BJ (cell line): ENCODE data around the gene TNPO3. TPM values are rescaled to one million over a fixed set of nuclear protein-coding genes. Genes with fewer than 3 reads are reported as not detected.
"Not testable (repeated sequence)": the region's sequence is repeated elsewhere in the genome, so short reads cannot be mapped to it uniquely, and the experiment has no call there.

Source experiments
- CTCF ChIA-PET: fragments of 350-600 bp; formaldehyde crosslinking; extraction: SDS; loops from one replicate; lab custom pipeline; 2021; ENCODE audit warnings: antibody characterized with exemption, inconsistent platforms; lab: Yijun Ruan, JAX
- POLR2A ChIA-PET: fragments of 300-600 bp; sonication (Branson Sonifier 250); formaldehyde crosslinking; extraction: SDS; loops from one replicate; lab custom pipeline; 2021; ENCODE audit warnings: antibody characterized with exemption; lab: Charles Lee
- DNase-seq: peaks from one replicate; pipeline ENCODE4 v3.0.0-alpha.2; 2011; ENCODE audit warnings: low read depth
- H3K27me3 ChIP-seq: 2 replicates; pipeline ENCODE4 v1.6.0; 2011; ENCODE audit warnings: low read length; ENCODE audit not compliant: control insufficient read depth, insufficient read depth
- H3K36me3 ChIP-seq: 2 replicates; pipeline ENCODE4 v1.5.1; 2011; ENCODE audit warnings: low read length; ENCODE audit not compliant: control insufficient read depth, insufficient read depth
- H3K4me3 ChIP-seq: 2 replicates; pipeline ENCODE4 v1.5.1; 2011; ENCODE audit warnings: low read depth, mild to moderate bottlenecking, control low read depth, low read length
- CTCF ChIP-seq: IDR thresholded peaks from 2 replicates; pipeline ENCODE4 v1.5.1; 2011; ENCODE audit warnings: low read depth, mild to moderate bottlenecking, control low read depth, inconsistent platforms, low read length, moderate library complexity; ENCODE audit not compliant: insufficient read depth
- polyA plus RNA-seq: library from polyadenylated mRNA; depleted of rRNA; stranded (reverse); fragments of >200 nt; gene quantifications from 2 replicates; pipeline ENCODE4 v1.2.3, GENCODE V29; 2011

Gene TNPO3
- polyA plus RNA-seq, 1 experiment: 36.2 TPM

- H3K4me3 ChIP-seq: no peak overlapping the region
- no peaks in the 10 kb centered on the region for H3K27me3 ChIP-seq
- H3K36me3 ChIP-seq: 0 out of 2 replicates have a peak, but pooled peaks cover 2% of the 10 kb centered on the region
- CTCF ChIA-PET: interaction anchor here (0.6 to 1.0 kb wide), 2 partner anchors 15 to 629 kb away, joined by 3 read pairs; no protein-coding TSS in a partner anchor
- POLR2A ChIA-PET: no interaction called here
- TF ChIP-seq CTCF: no peak
- no peak for DNase-seq
These were observed 47.3 kb downstream of the TNPO3 start for GRCh38 chr7:129007572-129007971.

GRCh38 chr7:129006636-129007414, 48.1 kb downstream of the TNPO3 start:
- no peak overlapping the region for H3K4me3 ChIP-seq
- no peaks in the 10 kb centered on the region for H3K27me3 ChIP-seq
- DNase-seq: no peak
- TF ChIP-seq CTCF: no peak
- H3K36me3 ChIP-seq: 0 out of 2 replicates have a peak, but pooled peaks cover 2% of the 10 kb centered on the region
- ChIA-PET CTCF (interaction anchor here (0.6 to 1.1 kb wide), 3 partner anchors 11 to 628 kb away, joined by 3 read pairs; no protein-coding TSS in a partner anchor), POLR2A (no interaction called here)

- Histone ChIP-seq H3K4me3 (no peak overlapping the region), H3K27me3 (no peaks in the 10 kb centered on the region), H3K36me3 (0 out of 2 replicates have a peak, but pooled peaks cover 2% of the 10 kb centered on the region)
- ChIA-PET POLR2A (no interaction called here), CTCF (no interaction called here)
- no peak for TF ChIP-seq CTCF
- no peak for DNase-seq
These were observed 49.7 kb downstream of the TNPO3 start for GRCh38 chr7:129005186-129005585.

GRCh38 chr7:128997181-128997580, 57.7 kb downstream of the TNPO3 start:
- no peak for TF ChIP-seq CTCF
- no peak overlapping the region for H3K4me3 ChIP-seq
- no peaks in the 10 kb centered on the region for H3K27me3 ChIP-seq
- CTCF ChIA-PET: interaction anchor here (1.7 kb wide), 1 partner anchor 94 kb away, joined by 4 read pairs; no protein-coding TSS in a partner anchor
- POLR2A ChIA-PET: interaction anchor here (0.6 kb wide), 1 partner anchor 153 kb away, joined by 3 read pairs; no protein-coding TSS in a partner anchor
- no peak for DNase-seq
- H3K36me3 ChIP-seq: peaks cover 2% of the 10 kb centered on the region

GRCh38 chr7:128994560-128994959, 60.4 kb downstream of the TNPO3 start:
- DNase-seq, H3K36me3 ChIP-seq, POLR2A ChIA-PET, H3K4me3 ChIP-seq, H3K27me3 ChIP-seq: not testable (repeated sequence)
- CTCF ChIA-PET: interaction anchor here (0.6 kb wide), 1 partner anchor 66 kb away, joined by 3 read pairs; no protein-coding TSS in a partner anchor
